GM21423 (cell line): Measurements from ENCODE around the gene TNFSF12.

Experiments used
- ATAC-seq: cut with Tn5 transposase; IDR thresholded peaks from one replicate; pipeline ENCODE4 v1.9.1; 2021; ENCODE audit warnings: mild to moderate bottlenecking, moderate library complexity; ENCODE audit not compliant: unreplicated experiment

Gene TNFSF12

GRCh38 chr17:7563115-7563869 lies 14.4 kb downstream of the TNFSF12 start:
- ATAC-seq: no peak

GRCh38 chr17:7569571-7569970 lies 20.7 kb downstream of the TNFSF12 start:
- ATAC-seq: no peak

- ATAC-seq: no peak
These were observed 21.5 kb downstream of the TNFSF12 start for GRCh38 chr17:7570351-7570750.

GRCh38 chr17:7572338-7572587 lies 23.4 kb downstream of the TNFSF12 start:
- peak; percentile 91 for ATAC-seq

- no peak for ATAC-seq
These were observed 23.9 kb downstream of the TNFSF12 start for GRCh38 chr17:7572588-7573323.

- ATAC-seq: peak; percentile 19
These were observed 24.6 kb downstream of the TNFSF12 start for GRCh38 chr17:7573324-7574080.

- no peak for ATAC-seq
These were observed 25.5 kb downstream of the TNFSF12 start for GRCh38 chr17:7574176-7574953.

GRCh38 chr17:7575481-7575883 lies 26.6 kb downstream of the TNFSF12 start:
- no peak for ATAC-seq

- ATAC-seq: no peak
These were observed 27.1 kb downstream of the TNFSF12 start for GRCh38 chr17:7575959-7576358.

- no peak for ATAC-seq
These were observed 27.6 kb downstream of the TNFSF12 start for GRCh38 chr17:7576432-7576937.

- ATAC-seq: no peak
These were observed 28.7 kb downstream of the TNFSF12 start for GRCh38 chr17:7577327-7578199.

GRCh38 chr17:7579001-7579833 lies 30.4 kb downstream of the TNFSF12 start, which contains the start of gene CD68:
Gene CD68, plus strand, starts transcription at chr17:7579638. Its CDS starts 40 bp downstream, at chr17:7579678.
- ATAC-seq: peak; percentile 33

- ATAC-seq: no peak
These were observed 31.2 kb downstream of the TNFSF12 start for GRCh38 chr17:7579834-7580603.

- no peak for ATAC-seq
These were observed 32.0 kb downstream of the TNFSF12 start for GRCh38 chr17:7580604-7581575.

- ATAC-seq: no peak
These were observed 33.8 kb downstream of the TNFSF12 start for GRCh38 chr17:7582396-7583252.
